Dermis microvascular lymphatic vessel endothelial cell (primary cell): ENCODE results near the gene KRTAP20-1. TPM values are rescaled to one million over a fixed set of nuclear protein-coding genes. Genes with fewer than 3 reads are reported as not detected.

Experiments used
- DNase-seq, 2 donors: peaks; one replicate each; pipeline versions ENCODE4 v3.0.0 to v3.0.0-alpha.2; 2010; ENCODE audit warnings: low read depth in 2 of 2
- total RNA-seq: library from RNA; depleted of rRNA; stranded (reverse); fragments of >200 nt; gene quantifications from 2 replicates; pipeline ENCODE4 v1.2.1, GENCODE V29; 2014

KRTAP20-1 gene
- total RNA-seq, 1 donor from 2014 or later: not detected

- no peak for DNase-seq
Measured at GRCh38 chr21:30646904-30647414, 30.7 kb downstream of the KRTAP20-1 start.

GRCh38 chr21:30652891-30653290 lies 36.7 kb downstream of the KRTAP20-1 start:
- DNase-seq: no peak

Other genes starting within 250 kb of the KRTAP20-1 start
- gene KRTAP13-2, start 244.2 kb upstream of the KRTAP20-1 start, total RNA-seq: not detected in 2 replicates
- gene KRTAP13-1, start 220.4 kb upstream of the KRTAP20-1 start, total RNA-seq: not detected in 2 replicates
- gene KRTAP13-3, start 190.5 kb upstream of the KRTAP20-1 start, total RNA-seq: not detected in 2 replicates
- not detected in 2 replicates for gene KRTAP13-4, start 186.2 kb upstream of the KRTAP20-1 start, total RNA-seq
- not detected in 2 replicates for gene KRTAP15-1, start 176.2 kb upstream of the KRTAP20-1 start, total RNA-seq
- not detected in 2 replicates for gene KRTAP19-1, start 136.1 kb upstream of the KRTAP20-1 start, total RNA-seq
- not detected in 2 replicates for gene KRTAP19-2, start 129.0 kb upstream of the KRTAP20-1 start, total RNA-seq
- not detected in 2 replicates for gene KRTAP19-3, start 124.4 kb upstream of the KRTAP20-1 start, total RNA-seq
- not detected in 2 replicates for gene KRTAP19-4, start 119.3 kb upstream of the KRTAP20-1 start, total RNA-seq
- not detected in 2 replicates for gene KRTAP19-5, start 114.3 kb upstream of the KRTAP20-1 start, total RNA-seq
- gene KRTAP19-6, start 74.6 kb upstream of the KRTAP20-1 start, total RNA-seq: not detected in 2 replicates
- not detected in 2 replicates for gene KRTAP19-7, start 55.1 kb upstream of the KRTAP20-1 start, total RNA-seq
- not detected in 2 replicates for gene KRTAP22-2, start 26.0 kb upstream of the KRTAP20-1 start, total RNA-seq
- not detected in 2 replicates for gene KRTAP6-3, start 24.0 kb upstream of the KRTAP20-1 start, total RNA-seq
- gene KRTAP6-2, start 17.5 kb upstream of the KRTAP20-1 start, total RNA-seq: not detected in 2 replicates
- not detected in 2 replicates for gene KRTAP22-1, start 15.3 kb upstream of the KRTAP20-1 start, total RNA-seq
- gene KRTAP6-1, start 2.5 kb upstream of the KRTAP20-1 start, total RNA-seq: not detected in 2 replicates
- not detected in 2 replicates for gene KRTAP20-4, start 4.2 kb downstream of the KRTAP20-1 start, total RNA-seq
- gene KRTAP20-2, start 18.8 kb downstream of the KRTAP20-1 start, total RNA-seq: not detected in 2 replicates
- not detected in 2 replicates for gene KRTAP20-3, start 26.4 kb downstream of the KRTAP20-1 start, total RNA-seq
- gene KRTAP21-3, start 102.4 kb downstream of the KRTAP20-1 start, total RNA-seq: not detected in 2 replicates
- gene KRTAP21-2, start 130.8 kb downstream of the KRTAP20-1 start, total RNA-seq: not detected in 2 replicates
- gene KRTAP21-1, start 139.0 kb downstream of the KRTAP20-1 start, total RNA-seq: not detected in 2 replicates
- gene KRTAP8-1, start 196.8 kb downstream of the KRTAP20-1 start, total RNA-seq: not detected in 2 replicates
- gene KRTAP7-1, start 213.3 kb downstream of the KRTAP20-1 start, total RNA-seq: not detected in 2 replicates